ENCODE results near the gene OTOA. TPM values are rescaled to one million over a fixed set of nuclear protein-coding genes. Genes with fewer than 3 reads are reported as not detected.

OTOA gene
- total RNA-seq, 2 experiments from 2014 or later, result 0.15 to 0.18 TPM

DNA sequence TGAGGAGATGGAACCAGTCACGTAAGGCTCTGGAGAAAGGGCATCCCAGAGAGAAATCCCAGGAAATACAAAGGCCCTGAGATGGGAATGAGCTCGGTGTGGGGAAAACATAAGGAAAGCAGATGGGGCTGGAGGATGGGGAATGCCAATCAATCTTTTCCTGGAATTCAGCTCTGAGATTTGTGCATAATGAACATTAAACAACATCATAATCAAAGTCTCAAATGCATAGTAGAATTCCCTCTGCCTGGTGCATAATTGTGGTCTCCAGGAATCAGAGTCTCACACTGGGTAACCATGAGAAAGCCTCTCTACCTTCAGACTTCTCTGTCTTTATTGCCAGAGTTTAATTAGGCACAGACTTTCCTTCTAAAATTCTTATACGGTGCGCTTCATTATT, 30.8 kb downstream of the OTOA start:
- no peaks in the 10 kb centered on the region for H3K9me3 Mint-ChIP-seq
- no peaks in the 10 kb centered on the region for H3K36me3 Mint-ChIP-seq (ENCODE audit: low read depth)
- H3K27ac Mint-ChIP-seq, result no peak overlapping the region
- H3K4me1 Mint-ChIP-seq, result no peaks in the 10 kb centered on the region
- ChIA-PET POLR2A (no interaction called here), CTCF (interaction anchor here (1.0 kb wide), 1 partner anchor 8 kb away, joined by 3 read pairs; no protein-coding TSS in a partner anchor)
- no peak overlapping the region for H3K4me3 Mint-ChIP-seq
- H3K27me3 Mint-ChIP-seq, result peaks cover 7% of the 10 kb centered on the region
- no peak for DNase-seq

DNA sequence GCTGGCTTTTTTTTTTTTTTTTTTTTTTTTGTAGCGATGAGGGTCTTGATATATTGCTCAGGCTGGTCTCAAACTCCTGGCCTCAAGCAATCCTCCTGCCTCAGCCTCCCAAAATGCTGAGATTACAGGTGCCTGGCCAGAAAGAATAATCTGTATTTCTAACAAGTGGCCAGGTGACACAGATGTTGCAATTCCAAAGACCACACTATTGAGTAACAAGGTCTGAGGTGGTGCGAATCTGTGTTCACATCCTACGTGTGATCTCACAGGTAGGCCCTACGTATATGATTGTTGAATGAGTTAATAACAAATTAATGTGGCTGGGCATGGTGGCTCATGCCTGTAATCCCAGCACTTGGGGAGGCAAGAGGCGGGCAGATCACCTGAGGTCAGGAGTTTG, 33.3 kb downstream of the OTOA start:
- no peaks in the 10 kb centered on the region for H3K4me1 Mint-ChIP-seq
- H3K4me3 Mint-ChIP-seq, result no peak overlapping the region
- no peak for DNase-seq
- no peaks in the 10 kb centered on the region for H3K9me3 Mint-ChIP-seq
- POLR2A ChIA-PET, result no interaction called here
- peaks cover 5% of the 10 kb centered on the region for H3K27me3 Mint-ChIP-seq
- no peak overlapping the region for H3K27ac Mint-ChIP-seq
- CTCF ChIA-PET, result interaction anchor here (0.9 kb wide), 1 partner anchor 40 kb away, joined by 3 read pairs; no protein-coding TSS in a partner anchor
- H3K36me3 Mint-ChIP-seq (ENCODE audit: low read depth), result no peaks in the 10 kb centered on the region

DNA sequence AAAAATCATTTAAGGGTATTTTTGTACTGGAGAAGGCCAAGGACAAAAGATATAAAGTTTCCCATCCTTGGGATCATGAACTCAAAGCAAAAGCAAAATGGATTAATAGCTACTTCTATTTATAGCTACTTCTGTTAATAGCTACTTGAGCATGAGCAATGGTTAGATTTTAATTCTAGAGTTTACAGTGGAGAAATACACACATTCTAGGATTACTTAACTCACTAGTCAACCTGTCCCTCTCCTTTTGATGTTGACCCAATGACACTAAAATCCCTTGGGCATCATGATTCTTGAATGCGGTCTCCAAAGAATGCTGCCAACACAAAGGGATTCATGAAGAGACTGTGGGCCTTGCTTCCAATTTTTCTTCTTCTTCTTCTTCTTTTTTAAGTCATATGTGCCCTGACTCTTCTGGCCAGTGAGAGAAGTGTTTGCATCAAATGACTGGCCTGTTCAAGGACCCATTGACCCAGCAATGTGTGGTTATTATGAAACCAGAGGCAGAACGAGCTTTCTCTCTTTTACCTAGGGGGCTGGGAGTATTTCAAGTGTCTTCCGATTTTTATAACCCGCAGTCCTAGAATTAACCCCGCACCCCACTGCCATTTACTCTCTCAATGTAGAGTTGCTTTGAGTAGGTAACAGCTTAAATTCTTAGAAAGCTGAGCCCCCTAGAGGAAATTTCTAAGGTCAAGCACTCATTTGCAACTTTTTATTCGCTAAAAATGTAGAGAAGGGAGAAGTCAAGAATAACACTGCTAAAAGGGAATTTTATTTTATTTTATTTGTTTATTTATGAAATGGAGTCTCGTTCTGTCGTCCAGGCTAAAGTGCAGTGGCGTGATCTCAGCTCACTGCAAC, 34.6 kb downstream of the OTOA start:
- H3K36me3 Mint-ChIP-seq (ENCODE audit: low read depth), result no peaks in the 10 kb centered on the region
- ChIA-PET CTCF (interaction anchor here (1.0 to 1.5 kb wide), 2 partner anchors 10 to 41 kb away, joined by 3 to 7 read pairs; no protein-coding TSS in a partner anchor), POLR2A (no interaction called here)
- peaks cover 1% of the 10 kb centered on the region for H3K4me1 Mint-ChIP-seq
- no peak overlapping the region for H3K27ac Mint-ChIP-seq
- H3K4me3 Mint-ChIP-seq, result no peak overlapping the region
- peaks cover 5% of the 10 kb centered on the region for H3K27me3 Mint-ChIP-seq
- DNase-seq, result no peak
- H3K9me3 Mint-ChIP-seq, result no peaks in the 10 kb centered on the region

DNA sequence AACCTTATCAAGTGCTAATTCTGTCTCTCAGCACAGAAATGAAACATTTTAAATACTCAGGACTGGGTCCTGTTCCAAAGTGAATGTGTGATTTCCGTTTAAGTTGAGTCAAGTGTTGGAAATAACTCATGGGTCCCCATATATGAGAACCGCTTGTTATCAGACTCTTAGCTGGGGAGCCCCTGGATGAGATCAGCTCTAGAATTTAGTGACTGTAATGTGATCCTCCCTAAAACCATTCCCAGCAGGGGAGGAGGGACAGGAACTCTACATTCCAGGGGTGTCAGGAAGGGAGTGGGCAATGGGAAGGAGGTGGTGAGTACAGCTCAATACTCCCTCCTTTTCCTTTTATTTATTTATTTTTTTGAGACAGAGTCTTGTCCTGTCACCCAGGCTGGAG, 37.5 kb downstream of the OTOA start:
- POLR2A ChIA-PET, result no interaction called here
- Mint-ChIP-seq H3K27me3 (peaks cover 2% of the 10 kb centered on the region), H3K4me1 (peaks cover 7% of the 10 kb centered on the region), H3K4me3 (no peak overlapping the region), H3K36me3 (ENCODE audit: low read depth) (no peaks in the 10 kb centered on the region), H3K27ac (no peak overlapping the region), H3K9me3 (no peaks in the 10 kb centered on the region)
- no peak for DNase-seq
- CTCF ChIA-PET, result interaction anchor here (0.6 to 1.7 kb wide), 5 partner anchors 17 to 117 kb away, joined by 3 to 7 read pairs (median 4); no protein-coding TSS in a partner anchor

- POLR2A ChIA-PET, result no interaction called here
- H3K4me3 Mint-ChIP-seq, result no peak overlapping the region
- no peaks in the 10 kb centered on the region for H3K36me3 Mint-ChIP-seq (ENCODE audit: low read depth)
- CTCF ChIA-PET, result interaction anchor here (0.7 kb wide), 1 partner anchor 1194 kb away, joined by 3 read pairs; no protein-coding TSS in a partner anchor
- H3K4me1 Mint-ChIP-seq, result peaks cover 7% of the 10 kb centered on the region
- H3K9me3 Mint-ChIP-seq, result no peaks in the 10 kb centered on the region
- DNase-seq, result no peak
- peaks cover 2% of the 10 kb centered on the region for H3K27me3 Mint-ChIP-seq
- no peak overlapping the region for H3K27ac Mint-ChIP-seq
These were observed 38.5 kb downstream of the OTOA start for GRCh38 chr16:21702276-21702675.

DNA sequence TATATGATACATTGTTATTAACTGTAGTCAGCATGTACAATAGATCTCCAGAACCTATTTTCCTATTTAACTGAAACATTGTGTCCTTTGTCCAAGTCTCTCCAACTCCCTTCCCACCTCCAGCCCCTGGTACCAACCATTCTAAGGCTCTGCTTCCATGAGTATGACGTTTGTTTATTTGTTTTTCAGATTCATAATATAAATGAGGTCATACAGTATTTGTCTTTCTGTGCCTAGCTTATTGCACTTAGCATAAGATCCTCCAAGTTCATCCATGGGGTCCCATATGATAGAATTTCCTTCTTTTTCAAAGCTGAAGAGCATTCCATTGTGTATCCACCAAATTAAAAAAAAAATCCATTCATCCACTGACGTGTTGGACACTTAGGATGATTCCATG, 39.4 kb downstream of the OTOA start:
- Mint-ChIP-seq H3K27ac (no peak overlapping the region), H3K36me3 (ENCODE audit: low read depth) (no peaks in the 10 kb centered on the region), H3K27me3 (no peaks in the 10 kb centered on the region), H3K4me3 (no peak overlapping the region), H3K4me1 (peaks cover 7% of the 10 kb centered on the region), H3K9me3 (no peaks in the 10 kb centered on the region)
- ChIA-PET CTCF (interaction anchor here (2.6 kb wide), 1 partner anchor 46 kb away, joined by 8 read pairs; no protein-coding TSS in a partner anchor), POLR2A (no interaction called here)
- DNase-seq, result no peak

GRCh38 chr16:21703589-21704174, 39.9 kb downstream of the OTOA start:
- Mint-ChIP-seq H3K36me3 (ENCODE audit: low read depth) (no peaks in the 10 kb centered on the region), H3K4me1 (peaks cover 12% of the 10 kb centered on the region), H3K27me3 (no peaks in the 10 kb centered on the region), H3K9me3 (no peaks in the 10 kb centered on the region), H3K27ac (no peak overlapping the region), H3K4me3 (no peak overlapping the region)
- CTCF ChIA-PET, result interaction anchor here (2.6 kb wide), 1 partner anchor 46 kb away, joined by 8 read pairs; no protein-coding TSS in a partner anchor
- DNase-seq, result no peak
- POLR2A ChIA-PET, result no interaction called here

- H3K4me3 Mint-ChIP-seq, result no peak overlapping the region
- ChIA-PET CTCF (interaction anchor here (2.6 kb wide), 1 partner anchor 47 kb away, joined by 8 read pairs; no protein-coding TSS in a partner anchor), POLR2A (no interaction called here)
- H3K4me1 Mint-ChIP-seq, result peaks cover 12% of the 10 kb centered on the region
- H3K36me3 Mint-ChIP-seq (ENCODE audit: low read depth), result no peaks in the 10 kb centered on the region
- no peak overlapping the region for H3K27ac Mint-ChIP-seq
- H3K27me3 Mint-ChIP-seq, result no peaks in the 10 kb centered on the region
- DNase-seq, result no peak
- H3K9me3 Mint-ChIP-seq, result no peaks in the 10 kb centered on the region
These were observed 40.5 kb downstream of the OTOA start for GRCh38 chr16:21704266-21704665.

DNA sequence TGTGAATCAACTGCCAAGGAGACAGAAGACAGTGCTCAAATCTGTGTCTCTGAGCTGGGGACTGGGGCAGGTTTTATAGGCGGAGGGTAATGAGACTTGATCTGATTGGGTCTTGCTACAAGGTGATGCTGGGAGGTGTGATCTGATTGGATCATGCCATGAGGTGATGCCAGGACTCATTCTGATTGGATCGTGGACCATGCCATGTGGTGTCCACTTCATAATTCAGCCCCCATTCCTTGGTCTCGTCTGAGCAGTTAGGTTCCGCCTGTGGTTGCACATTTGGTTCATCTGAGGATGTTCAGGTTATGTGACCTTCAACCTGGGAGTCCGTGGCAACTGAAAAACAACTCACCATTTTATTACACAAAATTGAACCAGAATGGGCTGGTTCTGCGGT, 41.0 kb downstream of the OTOA start:
- no peak overlapping the region for H3K27ac Mint-ChIP-seq
- H3K36me3 Mint-ChIP-seq (ENCODE audit: low read depth), result no peaks in the 10 kb centered on the region
- ChIA-PET POLR2A (no interaction called here), CTCF (interaction anchor here (1.1 to 2.6 kb wide), 2 partner anchors 17 to 47 kb away, joined by 3 to 8 read pairs; no protein-coding TSS in a partner anchor)
- no peaks in the 10 kb centered on the region for H3K27me3 Mint-ChIP-seq
- peaks cover 12% of the 10 kb centered on the region for H3K4me1 Mint-ChIP-seq
- no peak overlapping the region for H3K4me3 Mint-ChIP-seq
- no peak for DNase-seq
- no peaks in the 10 kb centered on the region for H3K9me3 Mint-ChIP-seq

DNA sequence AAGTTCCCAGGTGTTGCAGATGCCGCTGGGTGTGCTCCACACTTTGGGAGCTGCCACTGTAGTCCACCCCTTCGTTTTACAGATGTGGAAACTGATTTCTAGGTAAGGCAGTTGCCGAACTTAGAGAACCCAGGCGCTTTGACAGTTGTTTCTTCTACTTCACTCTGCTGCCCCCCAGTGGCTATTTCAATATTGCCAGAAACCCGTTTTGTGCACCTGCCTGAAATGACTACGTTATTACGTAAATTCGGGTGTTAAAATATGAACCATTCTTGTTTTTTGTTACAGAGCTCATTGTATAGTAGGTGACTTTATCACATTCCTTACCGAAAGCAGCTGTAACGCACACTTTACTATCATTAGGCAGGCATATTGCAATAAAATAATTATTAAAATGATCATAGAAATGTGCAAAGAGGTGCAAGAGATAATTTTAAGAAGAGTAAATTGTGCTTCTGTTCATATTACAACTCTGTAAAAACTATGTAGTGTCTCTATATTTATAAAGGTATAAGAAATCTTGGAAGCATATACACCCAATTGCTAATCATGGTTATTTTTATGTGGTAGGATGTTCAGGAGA, 44.9 kb downstream of the OTOA start:
- Mint-ChIP-seq H3K27me3 (no peaks in the 10 kb centered on the region), H3K27ac (no peak overlapping the region)
- POLR2A ChIA-PET, result no interaction called here

DNA sequence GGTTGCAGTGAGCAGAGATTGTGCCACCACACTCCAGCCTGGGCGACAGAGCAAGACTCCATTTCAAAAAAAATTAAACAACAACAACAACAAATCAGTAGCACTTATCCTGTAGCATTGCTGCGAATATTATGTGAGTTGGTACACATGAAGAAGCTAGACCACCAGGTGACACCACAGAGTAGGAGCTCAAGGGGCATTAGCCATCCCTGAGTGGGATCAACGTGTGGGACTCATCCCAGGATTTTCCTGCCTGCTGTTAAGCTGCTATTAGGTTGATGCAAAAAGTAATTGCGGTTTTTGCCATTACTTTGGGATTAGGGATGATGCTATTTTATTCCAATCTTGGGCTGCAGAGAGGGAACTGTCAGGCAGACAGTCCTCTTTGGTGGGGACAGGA, 47.2 kb downstream of the OTOA start:
- Mint-ChIP-seq H3K9me3 (no peaks in the 10 kb centered on the region), H3K27me3 (no peaks in the 10 kb centered on the region), H3K36me3 (ENCODE audit: low read depth) (no peaks in the 10 kb centered on the region), H3K27ac (no peak overlapping the region), H3K4me1 (peaks cover 18% of the 10 kb centered on the region), H3K4me3 (no peak overlapping the region)
- no peak for DNase-seq
- POLR2A ChIA-PET, result no interaction called here
- CTCF ChIA-PET, result interaction anchor here (4.5 to 7.4 kb wide), 2 partner anchors 53 to 128 kb away, joined by 30 to 80 read pairs; no protein-coding TSS in a partner anchor

More for the DNA sequence above, 44.9 kb downstream of the OTOA start:
- DNase-seq, result peak; percentile 86
- Mint-ChIP-seq H3K36me3 (ENCODE audit: low read depth) (no peaks in the 10 kb centered on the region), H3K4me1 (peaks cover 10% of the 10 kb centered on the region), H3K4me3 (no peak overlapping the region), H3K9me3 (no peaks in the 10 kb centered on the region)
- CTCF ChIA-PET, result interaction anchor here (0.7 to 7.4 kb wide), 14 partner anchors 8 to 153 kb away, joined by 3 to 80 read pairs (median 4); partner anchors contain the start of gene OTOA

DNA sequence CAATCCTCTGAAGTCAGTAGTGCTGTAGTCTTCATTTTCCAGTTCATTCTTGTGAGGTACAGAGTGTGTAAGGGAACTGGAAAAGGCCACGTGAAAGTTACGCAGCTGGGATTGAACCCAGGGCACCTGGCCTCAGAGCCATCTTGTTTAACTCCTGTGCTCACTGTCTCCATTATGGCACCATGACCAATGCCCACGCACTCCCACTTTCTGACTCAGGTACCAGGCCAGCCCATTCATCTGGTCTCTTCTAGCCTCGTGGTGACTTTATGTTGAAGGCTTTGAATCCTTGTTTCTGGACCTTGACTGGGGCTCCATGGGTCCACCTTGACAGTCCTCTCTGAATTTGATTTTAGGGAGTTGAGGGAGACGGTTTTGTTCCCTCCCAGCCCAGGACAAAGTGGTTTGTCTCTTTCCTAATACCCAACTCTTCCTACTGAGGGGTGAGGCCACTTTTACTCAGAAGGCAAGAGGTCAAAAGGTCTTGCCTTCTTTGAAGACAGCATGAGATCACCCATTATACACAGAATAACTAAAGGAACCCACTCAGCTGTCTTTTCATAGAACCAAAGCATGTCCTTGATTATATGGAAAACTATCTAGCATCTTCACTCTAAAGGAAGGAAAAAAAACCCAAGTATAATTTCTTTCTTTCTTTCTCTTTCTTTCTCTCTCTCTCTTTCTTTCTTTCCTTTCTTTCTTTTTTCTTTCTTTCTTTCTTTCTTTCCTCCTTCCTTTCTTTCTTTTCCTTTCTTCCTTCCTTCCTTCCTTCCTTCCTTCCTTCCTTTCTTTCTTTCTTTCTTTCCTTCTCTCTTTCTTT, 50.0 kb downstream of the OTOA start:
- no peaks in the 10 kb centered on the region for H3K27me3 Mint-ChIP-seq
- POLR2A ChIA-PET, result no interaction called here
- H3K36me3 Mint-ChIP-seq (ENCODE audit: low read depth), result no peaks in the 10 kb centered on the region
- CTCF ChIA-PET, result interaction anchor here (1.1 kb wide), 1 partner anchor 57 kb away, joined by 3 read pairs; no protein-coding TSS in a partner anchor
- no peak overlapping the region for H3K4me3 Mint-ChIP-seq
- no peak overlapping the region for H3K27ac Mint-ChIP-seq
- peaks cover 13% of the 10 kb centered on the region for H3K4me1 Mint-ChIP-seq
- H3K9me3 Mint-ChIP-seq, result no peaks in the 10 kb centered on the region
- no peak for DNase-seq

Data from activated CD4-positive, alpha-beta memory T cell treated with anti-CD3 and anti-CD28 coated beads, Interleukin-2, amount 10 ng/mL, durations not matched to agents 7 days and 5 days (primary cell).